Caco-2 (cell line): ENCODE measurements around the gene MACROD1. TPM values are rescaled to one million over a fixed set of nuclear protein-coding genes. Genes with fewer than 3 reads are reported as not detected.

Source experiments
- BruUV-seq: library from RNA; stranded (reverse); fragments of 400-500 nt; replicated peaks from 2 replicates; lab custom pipeline; 2021; lab: Mats Ljungman, UMichigan
- CTCF ChIA-PET: fragments of 300-600 bp; sonication (Branson Sonifier 250); formaldehyde crosslinking; loops from one replicate; lab custom pipeline; 2022; ENCODE audit warnings: antibody characterized with exemption; lab: Charles Lee
- POLR2A ChIA-PET: fragments of 300-600 bp; sonication (Branson Sonifier 250); formaldehyde crosslinking; loops from one replicate; lab custom pipeline; 2022; ENCODE audit warnings: antibody characterized with exemption; lab: Charles Lee
- DNase-seq, 2 experiments: peaks; one replicate each; pipeline versions ENCODE4 v3.0.0 to v3.0.0-alpha.2; 2020 to 2022
- H3K27me3 ChIP-seq: replicated peaks from 2 replicates; pipeline ENCODE4 v1.6.0; 2011; ENCODE audit warnings: low read length; ENCODE audit not compliant: control insufficient read depth, insufficient read depth
- H3K36me3 ChIP-seq: 2 replicates; pipeline ENCODE4 v1.5.1; 2011; ENCODE audit warnings: low read length; ENCODE audit not compliant: control insufficient read depth, insufficient read depth
- H3K4me1 ChIP-seq: fragments of 250-450 bp; sonication (Bioruptor Pico); 2 replicates; pipeline ENCODE4 v1.5.1; 2020; ENCODE audit warnings: mild to moderate bottlenecking
- H3K4me3 ChIP-seq: 2 replicates; pipeline ENCODE4 v1.5.1; 2011; ENCODE audit warnings: low read depth, mild to moderate bottlenecking, control low read depth, low read length
- H3K9me3 ChIP-seq: fragments of 250-450 bp; sonication (Bioruptor Pico); 2 replicates; pipeline ENCODE4 v1.5.1; 2020; ENCODE audit warnings: mild to moderate bottlenecking, moderate library complexity
- H3K27ac Mint-ChIP-seq: one replicate; pipeline ENCODE4 v1.8.0; 2022; ENCODE audit warnings: mixed read lengths; ENCODE audit not compliant: unreplicated experiment
- H3K27me3 Mint-ChIP-seq: one replicate; pipeline ENCODE4 v1.8.0; 2022; ENCODE audit warnings: mixed read lengths; ENCODE audit not compliant: insufficient read depth, unreplicated experiment
- H3K36me3 Mint-ChIP-seq: one replicate; pipeline ENCODE4 v1.8.0; 2022; ENCODE audit warnings: mild to moderate bottlenecking, mixed read lengths; ENCODE audit not compliant: insufficient read depth, unreplicated experiment
- H3K4me1 Mint-ChIP-seq: one replicate; pipeline ENCODE4 v1.8.0; 2022; ENCODE audit warnings: low read depth, mixed read lengths; ENCODE audit not compliant: unreplicated experiment
- H3K4me3 Mint-ChIP-seq: one replicate; pipeline ENCODE4 v1.8.0; 2022; ENCODE audit warnings: mild to moderate bottlenecking, moderate library complexity, mixed read lengths; ENCODE audit not compliant: unreplicated experiment
- H3K9me3 Mint-ChIP-seq: one replicate; pipeline ENCODE4 v1.8.0; 2022; ENCODE audit warnings: mixed read lengths; ENCODE audit not compliant: unreplicated experiment
- intact Hi-C: fragments of 100-400 bp; cut with micrococcal nuclease; formaldehyde crosslinking; loops from one replicate; pipeline ENCODE4 v1.10.0; 2022; ENCODE audit not compliant: unreplicated experiment
- total RNA-seq: library from RNA; stranded (reverse); gene quantifications from 2 replicates; pipeline ENCODE4 v1.2.3, GENCODE V29; 2022
- TF ChIP-seq, protein P1 (sequence below), 2 experiments: fragments of 200-600 bp in 1 of 2; IDR thresholded peaks; 1 replicate in 1 of 2; 2 replicates in 1 of 2; pipeline versions ENCODE4 v1.5.1 to v1.8.0; 2011 to 2022; ENCODE audit warnings: antibody characterized with exemption in 1 of 2, control low read depth in 1 of 2, inconsistent platforms in 1 of 2, low read depth in 1 of 2, low read length in 1 of 2, mild to moderate bottlenecking in 1 of 2, moderate library complexity in 1 of 2; ENCODE audit not compliant: insufficient read depth in 1 of 2, severe bottlenecking in 1 of 2, unreplicated experiment in 1 of 2

MACROD1 gene
- total RNA-seq, 1 experiment from 2014 or later = 29.6 TPM

- no peaks in the 10 kb centered on the region for H3K36me3 ChIP-seq
- H3K27me3 ChIP-seq = no peaks in the 10 kb centered on the region
- no peaks in the 10 kb centered on the region for H3K9me3 ChIP-seq
- Mint-ChIP-seq H3K9me3 (no peaks in the 10 kb centered on the region), H3K27ac (no peak overlapping the region), H3K4me3 (no peak overlapping the region), H3K36me3 (no peaks in the 10 kb centered on the region), H3K27me3 (no peaks in the 10 kb centered on the region), H3K4me1 (no peaks in the 10 kb centered on the region)
- TF ChIP-seq, protein P1, sequence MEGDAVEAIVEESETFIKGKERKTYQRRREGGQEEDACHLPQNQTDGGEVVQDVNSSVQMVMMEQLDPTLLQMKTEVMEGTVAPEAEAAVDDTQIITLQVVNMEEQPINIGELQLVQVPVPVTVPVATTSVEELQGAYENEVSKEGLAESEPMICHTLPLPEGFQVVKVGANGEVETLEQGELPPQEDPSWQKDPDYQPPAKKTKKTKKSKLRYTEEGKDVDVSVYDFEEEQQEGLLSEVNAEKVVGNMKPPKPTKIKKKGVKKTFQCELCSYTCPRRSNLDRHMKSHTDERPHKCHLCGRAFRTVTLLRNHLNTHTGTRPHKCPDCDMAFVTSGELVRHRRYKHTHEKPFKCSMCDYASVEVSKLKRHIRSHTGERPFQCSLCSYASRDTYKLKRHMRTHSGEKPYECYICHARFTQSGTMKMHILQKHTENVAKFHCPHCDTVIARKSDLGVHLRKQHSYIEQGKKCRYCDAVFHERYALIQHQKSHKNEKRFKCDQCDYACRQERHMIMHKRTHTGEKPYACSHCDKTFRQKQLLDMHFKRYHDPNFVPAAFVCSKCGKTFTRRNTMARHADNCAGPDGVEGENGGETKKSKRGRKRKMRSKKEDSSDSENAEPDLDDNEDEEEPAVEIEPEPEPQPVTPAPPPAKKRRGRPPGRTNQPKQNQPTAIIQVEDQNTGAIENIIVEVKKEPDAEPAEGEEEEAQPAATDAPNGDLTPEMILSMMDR (IDR thresholded peaks at IDR 0.05; ENCODE audit: insufficient read depth in 1 of 2, low read depth in 1 of 2, low read length in 1 of 2, severe bottlenecking in 1 of 2, unreplicated experiment in 1 of 2) = no peak
- H3K4me1 ChIP-seq = no peaks in the 10 kb centered on the region
- ChIA-PET POLR2A (no interaction called here), CTCF (no interaction called here)
- no TSS peak for BruUV-seq
- intact Hi-C loops = no loop called here
- no peak for DNase-seq
- H3K4me3 ChIP-seq = no peak overlapping the region
These were observed 112.2 kb downstream of the MACROD1 start for GRCh38 chr11:64053699-64054098.

GRCh38 chr11:64052938-64053622, 112.8 kb downstream of the MACROD1 start:
- ChIA-PET CTCF (no interaction called here), POLR2A (no interaction called here)
- H3K4me3 Mint-ChIP-seq = no peak overlapping the region
- Histone ChIP-seq H3K4me1 (no peaks in the 10 kb centered on the region), H3K27me3 (no peaks in the 10 kb centered on the region), H3K4me3 (no peak overlapping the region), H3K9me3 (no peaks in the 10 kb centered on the region), H3K36me3 (no peaks in the 10 kb centered on the region)
- intact Hi-C loops = no loop called here
- no peak overlapping the region for H3K27ac Mint-ChIP-seq
- no TSS peak for BruUV-seq
- H3K4me1 Mint-ChIP-seq = no peaks in the 10 kb centered on the region
- no peak for DNase-seq
- H3K27me3 Mint-ChIP-seq = no peaks in the 10 kb centered on the region
- TF ChIP-seq, protein P1 (IDR thresholded peaks at IDR 0.05; ENCODE audit: insufficient read depth in 1 of 2, low read depth in 1 of 2, low read length in 1 of 2, severe bottlenecking in 1 of 2, unreplicated experiment in 1 of 2) = no peak
- no peaks in the 10 kb centered on the region for H3K9me3 Mint-ChIP-seq
- H3K36me3 Mint-ChIP-seq = no peaks in the 10 kb centered on the region

DNA sequence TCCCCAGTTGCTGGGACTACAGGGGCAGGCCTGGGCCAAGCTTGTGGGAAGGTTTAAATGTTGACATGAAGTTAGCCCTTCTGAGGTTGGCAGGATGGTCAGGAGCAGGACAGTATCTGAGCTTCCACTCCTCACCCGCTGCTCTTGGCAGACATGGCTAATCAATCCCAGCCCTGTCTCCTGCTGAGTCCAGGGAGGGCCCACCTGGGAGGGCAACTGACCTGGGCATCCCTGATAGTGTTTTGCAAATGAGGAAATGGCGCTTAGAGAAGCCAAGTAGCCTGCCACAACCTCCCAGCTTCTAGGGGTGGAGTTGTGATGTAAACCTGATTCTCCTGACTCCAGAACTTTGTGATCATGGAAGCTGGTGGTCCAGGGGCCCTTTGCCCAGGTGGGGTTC, 113.5 kb downstream of the MACROD1 start:
- ChIA-PET POLR2A (no interaction called here), CTCF (interaction anchor here (0.6 kb wide), 1 partner anchor 9 kb away, joined by 3 read pairs; no protein-coding TSS in a partner anchor)
- BruUV-seq = no TSS peak
- H3K4me1 ChIP-seq = no peaks in the 10 kb centered on the region
- no peaks in the 10 kb centered on the region for H3K27me3 Mint-ChIP-seq
- H3K36me3 Mint-ChIP-seq = no peaks in the 10 kb centered on the region
- DNase-seq = no peak
- H3K9me3 ChIP-seq = no peaks in the 10 kb centered on the region
- no peak overlapping the region for H3K4me3 ChIP-seq
- no peaks in the 10 kb centered on the region for H3K4me1 Mint-ChIP-seq
- H3K4me3 Mint-ChIP-seq = no peak overlapping the region
- TF ChIP-seq, protein P1 (IDR thresholded peaks at IDR 0.05; ENCODE audit: insufficient read depth in 1 of 2, low read depth in 1 of 2, low read length in 1 of 2, severe bottlenecking in 1 of 2, unreplicated experiment in 1 of 2) = no peak
- no peak overlapping the region for H3K27ac Mint-ChIP-seq
- H3K36me3 ChIP-seq = no peaks in the 10 kb centered on the region
- H3K27me3 ChIP-seq = no peaks in the 10 kb centered on the region
- intact Hi-C loops = no loop called here
- H3K9me3 Mint-ChIP-seq = no peaks in the 10 kb centered on the region
